RWPE1 (cell line): ENCODE results near the gene ANKRD13C.

Experiments
- CTCF ChIA-PET: fragments of 350-600 bp; sonication (Branson Sonifier 250); formaldehyde crosslinking; extraction: SDS; loops from one replicate; lab custom pipeline; 2021; lab: Yijun Ruan, JAX
- POLR2A ChIA-PET: fragments of 400-600 bp; formaldehyde crosslinking; extraction: SDS; loops from one replicate; lab custom pipeline; 2020; ENCODE audit warnings: antibody characterized with exemption; ENCODE audit not compliant: low non-redundant PET; lab: Yijun Ruan, JAX
- DNase-seq: peaks from one replicate; pipeline ENCODE4 v3.0.0; 2012; ENCODE audit warnings: low spot score
- H3K27ac ChIP-seq: fragments of 450-650 bp; 2 replicates; pipeline ENCODE4 v1.5.1; 2017
- CTCF ChIP-seq: fragments of 450-650 bp; conservative IDR thresholded peaks from 2 replicates; pipeline ENCODE4 v1.5.1; 2017; ENCODE audit warnings: low read depth, mild to moderate bottlenecking

Gene ANKRD13C

GRCh38 chr1:70392626-70393025, 38.1 kb upstream of the ANKRD13C start:
- no peak overlapping the region for H3K27ac ChIP-seq
- CTCF ChIA-PET: no interaction called here
- POLR2A ChIA-PET: no interaction called here
- no peak for TF ChIP-seq CTCF
- no peak for DNase-seq

- ChIA-PET POLR2A (no interaction called here), CTCF (no interaction called here)
- no peak overlapping the region for H3K27ac ChIP-seq
- no peak for DNase-seq
- TF ChIP-seq CTCF: no peak
These were observed 33.0 kb upstream of the ANKRD13C start for GRCh38 chr1:70387507-70387906.

DNA sequence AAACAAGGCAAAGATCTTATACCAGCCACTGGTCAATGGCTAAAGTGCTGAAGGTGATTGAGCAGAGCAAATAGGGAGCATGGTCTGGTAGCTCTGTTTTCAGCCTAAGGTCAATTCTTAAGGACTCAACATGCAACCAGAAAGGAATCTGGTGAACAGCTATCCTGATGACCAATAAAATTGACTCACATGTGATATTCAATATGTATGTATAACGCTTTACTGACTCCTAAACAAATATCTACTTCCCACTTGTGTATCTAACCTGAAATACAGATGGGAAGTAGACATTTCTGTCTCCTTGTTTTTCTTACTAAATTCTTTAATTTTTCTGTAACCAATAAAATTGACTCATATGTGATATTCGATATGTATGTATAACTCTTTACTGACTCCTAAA, 31.6 kb upstream of the ANKRD13C start:
- no peak for TF ChIP-seq CTCF
- H3K27ac ChIP-seq: no peak overlapping the region
- no peak for DNase-seq
- ChIA-PET POLR2A (no interaction called here), CTCF (no interaction called here)

- POLR2A ChIA-PET: no interaction called here
- no peak for DNase-seq
- no peak overlapping the region for H3K27ac ChIP-seq
- CTCF ChIA-PET: no interaction called here
- TF ChIP-seq CTCF: no peak
These were observed 31.0 kb upstream of the ANKRD13C start for GRCh38 chr1:70385477-70385876.

DNA sequence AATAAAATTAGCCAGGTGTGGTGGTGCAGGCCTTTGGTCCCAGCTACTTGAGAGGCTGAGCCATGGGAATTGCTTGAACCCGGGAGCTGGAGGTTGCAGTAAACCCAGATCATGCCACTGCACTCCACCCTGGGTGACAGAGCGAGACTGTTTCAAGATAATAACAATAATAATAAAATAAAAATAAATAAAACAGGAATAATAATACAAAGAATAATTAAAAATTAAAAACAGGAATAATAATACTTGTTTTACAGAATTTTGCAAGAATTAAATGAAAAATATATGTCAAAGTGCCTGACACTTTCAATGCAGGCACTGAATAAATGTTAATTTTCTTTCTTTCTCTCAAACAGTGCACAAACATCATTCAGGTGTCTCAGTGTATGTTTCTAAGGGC, 30.0 kb upstream of the ANKRD13C start:
- CTCF ChIA-PET: interaction anchor here (0.6 kb wide), 1 partner anchor 235 kb away, joined by 3 read pairs; no protein-coding TSS in a partner anchor
- H3K27ac ChIP-seq: no peak overlapping the region
- TF ChIP-seq CTCF: no peak
- POLR2A ChIA-PET: no interaction called here
- DNase-seq: no peak

DNA sequence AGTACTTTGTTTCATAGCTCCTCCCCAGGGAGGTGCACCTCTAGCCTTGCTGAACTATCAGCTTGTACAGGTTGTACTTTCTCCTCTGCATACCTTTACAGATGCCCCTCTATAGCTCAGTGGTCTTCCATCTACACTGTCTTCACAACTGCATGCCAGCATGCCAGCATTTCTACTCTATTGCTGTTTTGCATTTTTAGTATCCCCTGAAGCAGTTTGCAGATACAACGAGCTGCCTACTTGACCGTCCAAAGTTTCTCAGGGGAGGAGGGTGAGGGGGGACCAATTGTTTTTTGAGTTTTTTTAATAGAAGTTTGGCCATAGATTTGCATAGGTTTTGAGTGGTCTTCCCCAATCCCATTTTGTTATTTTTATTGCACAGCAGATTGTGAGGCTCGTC, 29.0 kb upstream of the ANKRD13C start:
- no peak overlapping the region for H3K27ac ChIP-seq
- no peak for TF ChIP-seq CTCF
- CTCF ChIA-PET: no interaction called here
- POLR2A ChIA-PET: no interaction called here
- DNase-seq: no peak

GRCh38 chr1:70382682-70383081, 28.2 kb upstream of the ANKRD13C start:
- H3K27ac ChIP-seq: no peak overlapping the region
- TF ChIP-seq CTCF: no peak
- CTCF ChIA-PET: no interaction called here
- no peak for DNase-seq
- POLR2A ChIA-PET: no interaction called here
